ENCODE measurements around the gene KIF2C.
"Not testable (repeated sequence)": the region's sequence is repeated elsewhere in the genome, so short reads cannot be mapped to it uniquely, and the experiment has no call there.

KIF2C gene

DNA sequence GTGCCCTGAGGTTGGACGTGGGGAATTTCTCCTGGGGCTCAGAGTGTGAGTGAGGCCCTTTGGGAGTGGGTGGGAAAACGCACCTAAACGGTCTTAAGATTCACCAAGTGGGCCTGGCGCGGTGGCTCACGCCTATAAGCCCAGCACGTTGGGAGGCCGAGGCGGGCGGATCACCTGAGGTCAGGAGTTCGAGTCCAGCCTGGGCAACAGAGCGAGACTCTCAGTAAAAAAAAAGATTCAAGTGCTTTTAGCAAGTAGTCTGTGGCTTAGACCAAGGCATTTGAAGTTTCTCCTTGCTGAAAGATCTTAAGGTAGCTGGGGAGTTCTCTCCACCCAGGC, 37.1 kb downstream of the KIF2C start:
- DNase-seq, result no peak

DNA sequence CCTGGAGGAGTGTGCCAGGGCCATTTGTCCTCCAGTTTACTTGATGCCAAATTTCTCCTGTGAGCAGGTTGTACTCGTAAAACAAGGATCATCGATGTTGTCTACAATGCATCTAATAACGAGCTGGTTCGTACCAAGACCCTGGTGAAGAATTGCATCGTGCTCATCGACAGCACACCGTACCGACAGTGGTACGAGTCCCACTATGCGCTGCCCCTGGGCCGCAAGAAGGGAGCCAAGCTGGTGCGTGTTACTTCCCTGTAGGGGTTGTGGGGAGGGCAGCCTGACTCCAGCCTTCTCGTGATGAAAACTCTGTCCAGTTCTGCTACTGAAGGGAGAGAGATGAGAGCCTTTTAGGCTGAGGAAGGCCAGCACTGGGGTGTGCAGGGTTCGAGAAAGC, 37.9 kb downstream of the KIF2C start:
- no peak for DNase-seq

- no peak for DNase-seq
Measured at GRCh38 chr1:44777969-44778635, 38.5 kb downstream of the KIF2C start.

DNA sequence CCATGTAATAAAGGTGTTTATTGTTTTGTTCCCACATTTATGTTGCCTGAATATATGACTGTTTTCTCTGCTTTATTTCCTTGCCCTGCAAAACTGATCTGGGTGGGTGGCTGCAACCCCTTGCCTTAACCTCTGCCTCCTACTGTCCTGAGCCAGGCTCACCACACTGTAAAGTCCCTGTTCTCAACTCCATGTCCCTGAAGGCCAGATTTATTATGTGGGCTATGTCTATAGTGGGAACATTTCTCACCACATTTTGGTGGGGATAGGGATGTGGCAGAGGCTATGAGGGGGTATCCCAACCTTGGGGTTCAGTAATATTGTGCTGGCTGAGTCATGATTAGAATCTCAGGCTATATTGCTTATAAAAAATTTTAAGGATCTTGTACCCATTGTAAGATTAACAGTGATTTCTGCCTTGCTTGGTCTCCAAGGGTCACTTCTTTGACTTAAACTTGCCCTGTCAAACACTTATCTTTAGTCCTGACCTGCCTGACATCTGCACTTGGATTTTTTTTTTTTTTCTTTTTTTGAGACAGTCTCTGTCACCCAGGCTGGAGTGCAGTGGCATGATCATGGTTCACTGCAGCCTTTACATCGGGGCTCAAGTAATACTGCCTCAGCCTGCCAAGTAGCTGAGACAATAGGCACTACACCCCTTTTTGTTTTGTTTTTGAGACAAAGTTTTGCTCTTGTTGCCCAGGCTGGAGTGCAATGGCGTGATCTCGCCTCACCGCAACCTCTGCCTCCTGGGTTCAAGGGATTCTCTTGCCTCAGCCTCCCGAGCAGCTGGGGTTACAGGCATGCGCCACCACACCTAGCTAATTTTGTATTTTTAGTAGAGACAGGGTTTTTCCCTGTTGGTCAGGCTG, 39.3 kb downstream of the KIF2C start:
- no peak for DNase-seq

DNA sequence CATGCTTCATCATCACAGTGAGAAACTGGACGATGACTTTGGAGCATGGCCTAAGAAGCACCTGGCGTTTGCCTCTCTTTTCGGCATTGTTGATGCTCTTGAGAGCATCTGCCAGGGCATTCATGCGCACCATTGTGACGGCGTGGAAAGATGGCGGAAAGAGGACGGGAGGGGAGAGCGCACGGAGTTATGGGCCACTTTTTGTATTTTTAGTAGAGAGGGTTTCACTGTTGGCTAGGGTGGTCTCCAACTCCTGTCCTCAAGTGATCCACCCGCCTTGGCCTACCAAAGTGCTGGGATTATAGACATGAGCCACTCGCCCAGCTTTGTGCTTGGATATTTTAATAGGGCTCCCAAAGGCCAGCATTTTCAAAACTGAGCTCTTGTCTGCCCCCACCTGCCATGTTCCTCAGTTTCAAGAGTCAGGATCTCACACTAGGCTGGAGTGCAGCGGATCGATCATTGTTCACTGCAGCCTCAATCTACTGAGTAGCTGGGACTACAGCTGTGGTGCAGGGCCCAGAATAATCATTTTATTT, 41.0 kb downstream of the KIF2C start:
- no peak for DNase-seq

DNA sequence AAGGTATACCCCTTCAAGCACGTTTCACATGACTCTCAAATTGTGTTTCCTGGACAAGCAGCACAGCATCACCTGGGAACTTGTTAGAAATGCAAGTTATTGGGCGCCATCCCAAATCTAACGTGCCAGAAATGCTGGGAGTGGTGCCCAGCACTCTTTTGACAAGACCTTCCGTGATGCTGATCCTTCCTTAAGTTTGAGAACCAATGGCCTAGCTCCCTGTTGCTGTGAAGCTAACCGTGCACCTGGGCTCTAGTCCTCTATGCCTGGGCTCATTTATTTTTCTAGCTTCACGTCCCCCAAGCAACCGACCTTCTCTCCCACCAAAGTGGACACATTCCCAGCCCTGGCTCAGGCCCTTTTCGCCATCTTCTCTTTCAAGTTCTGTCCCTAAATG, 44.1 kb downstream of the KIF2C start:
- DNase-seq, result no peak

- DNase-seq, result no peak
Measured at GRCh38 chr1:44784094-44785028, 44.7 kb downstream of the KIF2C start.

- no peak for DNase-seq
Measured at GRCh38 chr1:44785029-44785380, 45.4 kb downstream of the KIF2C start.

DNA sequence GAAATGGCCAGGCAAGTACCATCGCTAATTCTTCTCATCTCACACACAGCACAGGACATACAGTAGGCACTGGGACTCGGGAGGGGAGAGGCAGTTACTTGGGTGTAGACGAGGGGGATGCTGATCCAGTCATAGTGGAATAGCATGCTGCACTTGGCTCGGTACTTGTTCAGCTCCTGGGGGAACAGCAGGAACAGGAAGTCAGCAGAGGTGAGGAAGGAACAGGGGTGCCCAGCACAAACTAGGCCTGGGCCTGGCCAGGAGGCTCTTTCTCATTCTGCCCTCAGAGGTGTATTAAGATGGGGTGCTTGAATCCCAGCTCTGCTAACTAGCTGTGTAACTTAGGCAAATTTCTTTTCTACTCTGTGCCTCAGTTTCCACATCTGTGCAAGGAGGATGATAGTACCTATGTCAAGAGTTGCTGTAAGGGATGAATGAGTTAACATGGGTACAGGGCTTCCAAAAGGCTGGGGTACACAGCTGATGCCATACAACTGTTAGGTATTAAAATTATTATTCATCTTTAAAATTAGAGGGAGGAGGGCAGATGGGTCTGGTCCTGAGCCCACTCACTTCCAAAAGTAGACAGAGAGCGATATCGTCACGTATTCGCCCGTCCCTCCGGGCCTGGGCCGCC, 46.0 kb downstream of the KIF2C start:
- no peak for DNase-seq

- DNase-seq, result no peak
Measured at GRCh38 chr1:44786138-44786840, 46.7 kb downstream of the KIF2C start.

GRCh38 chr1:44786841-44787426, 47.3 kb downstream of the KIF2C start:
- DNase-seq, result no peak

GRCh38 chr1:44787506-44787905, 47.9 kb downstream of the KIF2C start:
- DNase-seq, result no peak

DNA sequence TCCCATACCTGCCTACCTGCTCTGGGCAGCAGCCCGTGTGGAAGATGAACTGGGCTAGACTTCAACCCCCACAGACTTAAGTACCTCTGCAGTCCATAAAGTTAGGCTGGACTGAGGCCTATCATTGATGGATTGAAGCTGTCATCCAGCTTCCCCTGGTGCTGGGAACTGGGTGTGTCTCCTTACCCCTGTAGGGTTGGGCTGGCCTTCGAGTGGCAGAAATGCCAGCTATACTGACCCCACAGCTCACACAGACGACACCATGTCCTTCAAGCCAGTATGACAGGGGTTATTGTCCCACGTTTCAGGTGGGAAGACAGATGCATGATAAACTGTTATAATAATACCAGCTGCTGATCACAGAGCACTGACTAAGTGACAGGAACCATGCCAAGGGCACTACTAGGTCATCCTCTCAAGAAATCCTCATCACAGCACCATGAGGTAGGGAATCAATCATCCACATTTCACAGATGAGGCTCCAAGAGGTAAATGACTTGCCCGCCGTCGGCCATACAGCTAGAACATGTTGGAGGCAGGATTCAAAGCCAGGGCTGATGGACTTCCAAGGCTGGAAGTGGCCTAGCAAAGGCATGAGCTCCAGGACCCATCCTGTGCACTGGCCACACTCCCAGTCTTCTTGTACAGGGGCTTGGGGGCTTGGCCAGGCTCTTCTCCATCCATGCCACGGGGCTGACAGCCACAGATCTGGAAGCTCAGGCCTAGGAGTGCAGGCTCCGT, 48.7 kb downstream of the KIF2C start, which contains the start of gene BEST4:
BEST4 (minus strand) TSS at position 51 of the 741 bp plus-strand sequence. CDS start 465 bp downstream, outside the sequence.
- DNase-seq, result no peak

DNA sequence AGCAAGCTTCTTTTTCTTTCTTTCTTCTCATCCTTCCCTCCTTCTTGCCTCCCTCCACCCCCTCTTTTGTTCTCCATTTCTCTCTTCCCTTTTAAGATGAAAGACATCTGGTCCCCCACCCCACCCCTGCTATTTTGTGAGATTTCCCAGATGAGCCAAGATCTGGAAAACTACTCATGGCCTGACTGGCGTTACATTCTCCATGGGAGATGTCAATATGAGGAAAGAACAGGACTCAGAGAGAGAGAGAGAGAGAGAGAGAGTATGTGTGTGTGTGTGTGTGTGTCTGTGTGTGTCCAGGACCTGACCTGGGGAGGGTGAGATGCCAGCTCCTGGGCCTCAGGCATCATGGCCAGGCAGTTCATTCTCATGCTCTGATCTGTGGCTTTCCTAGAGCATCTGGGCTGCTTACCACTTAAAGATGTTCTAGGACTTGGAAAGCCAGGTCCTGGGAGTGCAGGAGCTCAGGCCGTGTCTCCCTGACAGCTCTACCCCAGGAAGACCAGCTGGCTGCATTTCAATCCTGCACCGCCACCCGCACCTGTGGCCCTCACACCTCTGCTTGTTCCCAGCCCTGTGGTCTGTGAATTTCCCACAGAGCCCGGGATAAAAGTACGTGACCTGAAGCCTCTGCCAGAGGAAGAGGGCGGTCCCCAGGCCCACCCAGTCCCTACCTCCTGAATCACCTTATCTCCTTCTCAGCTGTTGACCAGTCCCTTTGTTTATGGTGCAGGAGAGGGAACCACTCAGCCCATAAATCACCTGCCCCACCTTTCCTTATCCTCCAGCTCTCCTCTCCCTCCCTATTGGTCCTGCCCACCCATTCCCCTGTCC, 51.5 kb downstream of the KIF2C start:
- no peak for DNase-seq

- no peak for DNase-seq
Measured at GRCh38 chr1:44792736-44793502, 53.3 kb downstream of the KIF2C start.

GRCh38 chr1:44797886-44798285, 58.2 kb downstream of the KIF2C start:
- DNase-seq, result not testable (repeated sequence)

DNA sequence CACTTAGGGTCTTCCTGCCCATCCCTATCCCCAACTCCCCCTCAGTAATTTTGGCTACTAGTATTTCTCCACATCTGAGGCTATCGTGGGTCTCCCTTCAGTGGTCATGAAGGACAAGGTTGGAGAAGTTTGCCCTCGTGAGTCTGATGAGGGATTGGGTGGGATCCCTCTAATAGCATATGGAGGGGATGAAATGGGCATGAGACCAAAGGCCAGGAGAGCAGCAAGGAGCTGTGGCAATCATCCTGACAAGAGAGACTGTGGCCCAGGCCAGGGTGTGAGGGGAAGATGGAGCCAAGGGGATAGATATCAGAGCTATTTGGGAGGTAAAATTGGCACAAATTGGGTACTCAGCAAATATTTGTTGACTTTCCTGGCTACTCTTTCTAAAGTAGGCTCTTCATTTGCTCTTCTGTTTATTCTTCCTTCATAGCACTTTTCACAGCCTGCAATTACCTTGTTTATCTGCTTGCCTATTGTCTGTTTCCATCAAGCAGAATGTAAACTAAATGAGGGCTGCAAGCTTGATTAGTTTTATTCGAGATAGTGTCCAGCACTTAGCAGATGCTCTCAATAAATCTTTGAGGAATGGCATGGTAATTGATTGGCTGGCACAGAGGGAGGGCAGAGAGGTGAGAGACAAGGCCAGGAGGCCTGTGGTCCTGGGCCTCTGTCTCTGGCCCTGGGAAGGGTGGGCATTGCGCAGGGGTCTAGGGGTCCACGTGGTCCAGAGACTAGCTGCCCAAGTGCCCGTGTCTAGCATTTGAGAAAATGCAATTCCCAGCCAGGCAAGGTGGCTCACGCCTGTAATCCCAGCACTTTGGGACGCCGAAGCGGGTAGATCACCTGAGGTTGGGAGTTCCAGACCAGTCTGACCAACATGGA, 59.1 kb downstream of the KIF2C start:
- no peak for DNase-seq
